Ascending aorta (tissue), 2 donors: ENCODE data around the gene NFE2L3. TPM values are rescaled to one million over a fixed set of nuclear protein-coding genes. Genes with fewer than 3 reads are reported as not detected.
"Not testable (repeated sequence)": the region's sequence is repeated elsewhere in the genome, so short reads cannot be mapped to it uniquely, and the experiment has no call there.

Source experiments
- DNase-seq, 2 donors: peaks; one replicate each; pipeline ENCODE4 v3.0.0-alpha.2; 2019; ENCODE audit warnings: low spot score in 2 of 2
- H3K27ac ChIP-seq, 2 donors: fragments of 200-600 bp; sonication (generic); one replicate each; pipeline ENCODE4 v1.5.1; 2016 to 2017; ENCODE audit warnings: mild to moderate bottlenecking in 1 of 2
- H3K27me3 ChIP-seq: fragments of 200-600 bp; sonication (generic); one replicate; pipeline ENCODE4 v1.5.1; 2017
- H3K36me3 ChIP-seq, 2 donors: fragments of 200-600 bp; sonication (generic); one replicate each; pipeline ENCODE4 v1.5.1; 2016
- H3K4me1 ChIP-seq, 2 donors: fragments of 200-600 bp; sonication (generic); one replicate each; pipeline ENCODE4 v1.5.1; 2016 to 2017; ENCODE audit warnings: mild to moderate bottlenecking in 1 of 2
- H3K4me3 ChIP-seq, 2 donors: fragments of 200-600 bp; sonication (generic); one replicate each; pipeline ENCODE4 v1.5.1; 2016 to 2017; ENCODE audit warnings: mild to moderate bottlenecking in 1 of 2
- H3K9me3 ChIP-seq, 2 donors: fragments of 200-600 bp; sonication (generic); one replicate each; pipeline ENCODE4 v1.5.1; 2016
- intact Hi-C: fragments of 100-400 bp; cut with DNase I; formaldehyde crosslinking; loops from one replicate; pipeline ENCODE4 v1.15.1; 2023
- total RNA-seq: library from RNA; depleted of rRNA; stranded (reverse); fragments of >200 nt; gene quantifications from one replicate; pipeline ENCODE4 v1.1.0, GENCODE V29; 2016
- TF ChIP-seq, protein P1 (sequence below), 3 experiments: fragments of 200-600 bp in 2 of 3; fragments of 450-650 bp in 1 of 3; sonication (generic) in 2 of 3; IDR thresholded peaks; one replicate each; pipeline ENCODE4 v1.5.1; 2016 to 2019; ENCODE audit warnings: antibody characterized with exemption in 3 of 3, mild to moderate bottlenecking in 1 of 3, moderate library complexity in 1 of 3

Gene NFE2L3
- total RNA-seq, 1 donor from 2014 or later: 10.0 TPM

- Histone ChIP-seq H3K36me3 (no peaks in the 10 kb centered on the region), H3K27me3 (no peaks in the 10 kb centered on the region), H3K9me3 (no peaks in the 10 kb centered on the region), H3K4me3 (no peak overlapping the region), H3K27ac (no peak overlapping the region), H3K4me1 (no peaks in the 10 kb centered on the region)
- no peak for DNase-seq
- intact Hi-C loops: no loop called here
- TF ChIP-seq, protein P1, sequence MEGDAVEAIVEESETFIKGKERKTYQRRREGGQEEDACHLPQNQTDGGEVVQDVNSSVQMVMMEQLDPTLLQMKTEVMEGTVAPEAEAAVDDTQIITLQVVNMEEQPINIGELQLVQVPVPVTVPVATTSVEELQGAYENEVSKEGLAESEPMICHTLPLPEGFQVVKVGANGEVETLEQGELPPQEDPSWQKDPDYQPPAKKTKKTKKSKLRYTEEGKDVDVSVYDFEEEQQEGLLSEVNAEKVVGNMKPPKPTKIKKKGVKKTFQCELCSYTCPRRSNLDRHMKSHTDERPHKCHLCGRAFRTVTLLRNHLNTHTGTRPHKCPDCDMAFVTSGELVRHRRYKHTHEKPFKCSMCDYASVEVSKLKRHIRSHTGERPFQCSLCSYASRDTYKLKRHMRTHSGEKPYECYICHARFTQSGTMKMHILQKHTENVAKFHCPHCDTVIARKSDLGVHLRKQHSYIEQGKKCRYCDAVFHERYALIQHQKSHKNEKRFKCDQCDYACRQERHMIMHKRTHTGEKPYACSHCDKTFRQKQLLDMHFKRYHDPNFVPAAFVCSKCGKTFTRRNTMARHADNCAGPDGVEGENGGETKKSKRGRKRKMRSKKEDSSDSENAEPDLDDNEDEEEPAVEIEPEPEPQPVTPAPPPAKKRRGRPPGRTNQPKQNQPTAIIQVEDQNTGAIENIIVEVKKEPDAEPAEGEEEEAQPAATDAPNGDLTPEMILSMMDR (IDR thresholded peaks at IDR 0.05): no peak
These were observed 36.3 kb upstream of the NFE2L3 start for GRCh38 chr7:26115650-26116049.

DNA sequence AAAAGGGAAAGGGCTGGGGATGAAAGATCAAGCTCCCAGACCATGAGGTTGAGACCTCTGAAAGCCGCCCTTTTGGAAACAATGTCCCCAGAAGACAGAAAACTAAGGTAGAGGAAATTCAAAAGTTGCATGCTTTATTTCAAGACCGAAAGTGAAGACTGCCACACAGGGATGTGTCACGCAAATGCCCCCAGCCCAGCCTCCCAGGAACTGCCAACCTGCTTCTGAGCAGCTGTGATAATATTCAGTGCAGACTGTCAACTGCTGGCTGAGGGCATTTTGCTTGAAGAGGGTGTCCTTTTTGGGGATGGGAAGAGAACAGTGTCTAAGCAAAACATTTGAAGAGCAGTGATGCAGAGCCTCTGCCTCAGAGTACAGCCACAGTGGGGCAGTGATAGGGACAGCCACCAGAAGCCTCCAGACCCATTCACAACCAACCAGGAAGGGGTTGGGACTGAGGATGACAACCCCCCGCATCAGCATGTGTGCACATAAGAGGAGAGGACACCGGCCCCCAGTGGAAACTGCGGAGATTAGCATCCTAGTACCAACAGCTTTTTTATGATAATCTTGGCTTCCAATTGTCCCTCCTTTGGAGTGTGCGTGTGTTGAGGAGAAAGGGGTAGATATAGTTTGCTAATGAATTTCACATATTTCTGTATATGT is 34.7 kb upstream of the NFE2L3 start:
- intact Hi-C loops: no loop called here
- Histone ChIP-seq H3K4me3 (no peak overlapping the region), H3K27me3 (no peaks in the 10 kb centered on the region), H3K36me3 (no peaks in the 10 kb centered on the region), H3K4me1 (no peaks in the 10 kb centered on the region), H3K27ac (no peak overlapping the region), H3K9me3 (no peaks in the 10 kb centered on the region)
- no peak for DNase-seq
- TF ChIP-seq, protein P1 (IDR thresholded peaks at IDR 0.05): no peak

- H3K4me3 ChIP-seq: no peak overlapping the region
- TF ChIP-seq, protein P1 (IDR thresholded peaks at IDR 0.05): no peak
- no peak for DNase-seq
- no peak overlapping the region for H3K27ac ChIP-seq
- no peaks in the 10 kb centered on the region for H3K36me3 ChIP-seq
- H3K27me3 ChIP-seq: no peaks in the 10 kb centered on the region
- no peaks in the 10 kb centered on the region for H3K9me3 ChIP-seq
- no peaks in the 10 kb centered on the region for H3K4me1 ChIP-seq
- intact Hi-C loops: no loop called here
These were observed 34.0 kb upstream of the NFE2L3 start for GRCh38 chr7:26117970-26118369.

GRCh38 chr7:26122745-26123144 is 29.3 kb upstream of the NFE2L3 start:
- TF ChIP-seq, protein P1 (IDR thresholded peaks at IDR 0.05): no peak
- intact Hi-C loops: no loop called here
- H3K9me3 ChIP-seq: no peaks in the 10 kb centered on the region
- H3K36me3 ChIP-seq: no peaks in the 10 kb centered on the region
- DNase-seq: no peak
- no peak overlapping the region for H3K27ac ChIP-seq
- no peaks in the 10 kb centered on the region for H3K4me1 ChIP-seq
- no peak overlapping the region for H3K4me3 ChIP-seq
- no peaks in the 10 kb centered on the region for H3K27me3 ChIP-seq

- H3K36me3 ChIP-seq, H3K27me3 ChIP-seq, H3K27ac ChIP-seq, H3K4me3 ChIP-seq, DNase-seq, H3K4me1 ChIP-seq, intact Hi-C loops, H3K9me3 ChIP-seq: not testable (repeated sequence)
These were observed 27.2 kb upstream of the NFE2L3 start for GRCh38 chr7:26124775-26125174.

- Histone ChIP-seq H3K4me1 (no peaks in the 10 kb centered on the region), H3K36me3 (no peaks in the 10 kb centered on the region), H3K27ac (no peak overlapping the region), H3K27me3 (no peaks in the 10 kb centered on the region), H3K4me3 (no peak overlapping the region), H3K9me3 (no peaks in the 10 kb centered on the region)
- intact Hi-C loops: no loop called here
- TF ChIP-seq, protein P1 (IDR thresholded peaks at IDR 0.05): no peak
- no peak for DNase-seq
These were observed 24.6 kb upstream of the NFE2L3 start for GRCh38 chr7:26127411-26127810.
